Smooth muscle cell (in vitro differentiated cells): ENCODE results near the gene NFASC. TPM values are rescaled to one million over a fixed set of nuclear protein-coding genes. Genes with fewer than 3 reads are reported as not detected.

Experiments
- DNase-seq: peaks from one replicate; lab custom pipeline; 2025; ENCODE audit not compliant: unreplicated experiment; lab: John Stamatoyannopoulos, UW
- H2AFZ ChIP-seq: fragments of 200-600 bp; sonication (generic); 2 replicates; pipeline ENCODE4 v1.6.0; 2016; ENCODE audit warnings: antibody characterized with exemption, low read depth, mild to moderate bottlenecking
- H3F3A ChIP-seq: fragments of 200-600 bp; sonication (generic); 2 replicates; pipeline ENCODE4 v1.6.0; 2017; ENCODE audit warnings: antibody characterized with exemption, low read depth
- H3K27ac ChIP-seq: fragments of 200-600 bp; sonication (generic); 2 replicates; pipeline ENCODE4 v1.5.1; 2016; ENCODE audit warnings: low read depth, mild to moderate bottlenecking
- H3K27me3 ChIP-seq: fragments of 200-600 bp; sonication (generic); 2 replicates; pipeline ENCODE4 v1.6.1; 2016; ENCODE audit warnings: low read depth, mild to moderate bottlenecking
- H3K36me3 ChIP-seq: fragments of 200-600 bp; sonication (generic); 2 replicates; pipeline ENCODE4 v1.5.1; 2016; ENCODE audit warnings: low read depth
- H3K4me1 ChIP-seq: fragments of 200-600 bp; sonication (generic); 2 replicates; pipeline ENCODE4 v1.5.1; 2016; ENCODE audit warnings: low read depth
- H3K4me2 ChIP-seq: fragments of 200-600 bp; sonication (generic); 2 replicates; pipeline ENCODE4 v1.6.0; 2016; ENCODE audit warnings: mild to moderate bottlenecking
- H3K4me3 ChIP-seq: fragments of 200-600 bp; sonication (generic); 2 replicates; pipeline ENCODE4 v1.5.1; 2016; ENCODE audit warnings: mild to moderate bottlenecking
- H3K79me2 ChIP-seq: fragments of 200-600 bp; sonication (generic); 2 replicates; pipeline ENCODE4 v1.6.0; 2016; ENCODE audit warnings: low read depth, mild to moderate bottlenecking
- H3K9ac ChIP-seq: fragments of 200-600 bp; sonication (generic); 2 replicates; pipeline ENCODE4 v1.6.0; 2016; ENCODE audit warnings: low read depth
- H3K9me3 ChIP-seq: fragments of 200-600 bp; sonication (generic); replicated peaks from 2 replicates; pipeline ENCODE4 v1.5.1; 2016; ENCODE audit warnings: low read depth
- H4K20me1 ChIP-seq: fragments of 200-600 bp; sonication (generic); 2 replicates; pipeline ENCODE4 v1.6.0; 2016; ENCODE audit warnings: low read depth
- CTCF ChIP-seq: fragments of 200-600 bp; sonication (generic); IDR thresholded peaks from 2 replicates; pipeline ENCODE4 v1.5.1; 2017; ENCODE audit warnings: borderline replicate concordance, mild to moderate bottlenecking, antibody characterized with exemption; ENCODE audit not compliant: insufficient read depth, poor library complexity, severe bottlenecking
- WGBS: methylation state at CpG from one replicate; pipeline ENCODE4 v1.1.7; 2016; ENCODE audit warnings: low lambda C conversion rate; 5-methylcytosine and 5-hydroxymethylcytosine counted together
- polyA plus RNA-seq: library from polyadenylated mRNA; unstranded; fragments of >200 nt; fragmentation: Nextera tagmentation; extraction: Ambion mirVana; gene quantifications from 2 replicates; pipeline ENCODE4 v1.2.1, GENCODE V29; 2016
- total RNA-seq: library from RNA; depleted of rRNA; stranded (reverse); fragments of >200 nt; gene quantifications from 2 replicates; pipeline ENCODE4 v1.2.3, GENCODE V29; 2014

The NFASC gene
- total and polyA plus RNA-seq, 2 experiments from 2014 or later, result 0.09 to 0.63 TPM

GRCh38 chr1:204924013-204924759 is 53.5 kb downstream of the NFASC start:
- WGBS, result 28% methylated on average over 5 of the region's 5 CpGs
- peaks cover 5% of the 10 kb centered on the region for H3K4me1 ChIP-seq
- no peak for DNase-seq
- no peaks in the 10 kb centered on the region for H3F3A ChIP-seq
- H3K4me2 ChIP-seq, result no peak overlapping the region
- no peak overlapping the region for H3K4me3 ChIP-seq
- no peaks in the 10 kb centered on the region for H3K36me3 ChIP-seq
- no peaks in the 10 kb centered on the region for H3K9me3 ChIP-seq
- no peaks in the 10 kb centered on the region for H3K79me2 ChIP-seq
- no peak overlapping the region for H2AFZ ChIP-seq
- no peak overlapping the region for H3K27ac ChIP-seq
- no peak overlapping the region for H3K9ac ChIP-seq
- no peak for TF ChIP-seq CTCF
- no peaks in the 10 kb centered on the region for H4K20me1 ChIP-seq
- H3K27me3 ChIP-seq, result peaks cover 32% of the 10 kb centered on the region

DNA sequence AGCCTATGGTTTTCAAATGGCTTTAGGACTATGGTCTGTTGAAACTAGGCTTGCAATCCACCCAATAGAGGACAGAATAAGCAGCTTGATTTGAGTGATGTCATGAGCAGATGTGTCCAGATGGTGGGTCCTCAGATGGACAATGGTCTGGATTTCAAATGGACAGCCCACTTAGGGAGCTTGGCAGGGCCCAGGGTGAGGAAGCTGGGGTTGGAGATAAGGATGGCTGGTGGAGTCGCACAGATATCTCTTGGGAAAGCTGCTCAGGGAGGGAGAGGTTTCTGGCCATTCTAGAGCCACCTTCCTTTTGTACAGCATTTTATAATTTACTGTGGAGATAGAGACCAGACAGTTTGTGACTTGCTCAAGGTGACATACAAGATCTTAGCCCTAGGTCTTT is 55.0 kb downstream of the NFASC start:
- no peak for DNase-seq
- Histone ChIP-seq H2AFZ (no peak overlapping the region), H4K20me1 (no peaks in the 10 kb centered on the region), H3K9me3 (no peaks in the 10 kb centered on the region), H3K4me3 (no peak overlapping the region), H3K9ac (no peak overlapping the region), H3K79me2 (no peaks in the 10 kb centered on the region), H3K27ac (no peak overlapping the region), H3K4me1 (no peaks in the 10 kb centered on the region), H3K27me3 (peaks cover 34% of the 10 kb centered on the region), H3K4me2 (no peak overlapping the region), H3F3A (no peaks in the 10 kb centered on the region), H3K36me3 (no peaks in the 10 kb centered on the region)
- WGBS, result 70% methylated on average over 1 of the region's 1 CpG
- no peak for TF ChIP-seq CTCF

DNA sequence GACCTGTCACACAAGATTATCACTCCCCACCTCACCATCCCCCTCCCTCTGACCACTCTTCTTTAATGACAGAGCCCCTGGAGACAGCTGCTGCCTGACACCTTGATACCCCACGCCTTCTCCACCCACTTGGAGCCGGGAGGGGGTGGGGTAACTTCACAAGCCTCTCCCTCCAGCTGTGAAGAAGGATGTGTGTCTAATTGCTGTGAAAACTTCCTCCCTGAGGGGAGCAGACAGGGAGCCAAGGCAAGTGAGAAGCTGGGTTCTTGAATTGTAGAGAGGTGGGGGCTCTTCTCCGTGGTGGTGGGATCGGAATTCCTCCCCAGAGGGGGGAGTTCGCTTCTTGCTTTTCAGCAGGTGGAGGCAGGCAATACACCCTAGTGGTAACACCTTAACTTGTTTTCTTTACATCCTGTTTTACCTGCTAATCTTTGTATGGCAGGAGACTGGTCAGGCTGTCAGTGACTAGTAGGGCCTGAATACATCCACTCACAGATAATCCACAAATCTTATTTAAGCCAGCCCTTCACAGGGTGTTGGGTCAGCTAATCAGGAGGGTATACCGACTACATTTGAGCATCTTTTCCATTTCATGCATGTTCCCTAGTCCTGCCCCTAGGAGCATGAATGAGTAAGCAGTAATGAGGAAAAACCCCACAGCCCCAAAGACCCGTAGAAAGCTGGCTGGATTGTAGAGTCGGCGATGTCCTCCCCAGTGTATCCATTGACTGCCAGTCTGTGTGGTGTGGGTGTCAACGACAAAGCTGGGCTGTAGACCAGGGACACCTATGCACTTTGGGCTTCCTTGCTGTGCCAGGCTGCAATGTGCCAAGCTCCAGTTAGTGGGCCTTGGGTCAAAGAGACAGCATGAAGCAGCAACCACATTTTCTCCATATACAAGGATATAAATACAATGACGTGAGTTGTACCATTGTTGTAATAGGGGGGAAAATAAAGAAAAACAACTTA is 57.3 kb downstream of the NFASC start:
- no peak overlapping the region for H2AFZ ChIP-seq
- H3K4me2 ChIP-seq, result no peak overlapping the region
- no peak overlapping the region for H3K27ac ChIP-seq
- no peak for DNase-seq
- H3K36me3 ChIP-seq, result no peaks in the 10 kb centered on the region
- H3K9ac ChIP-seq, result no peak overlapping the region
- WGBS, result 50% methylated on average over 11 of the region's 11 CpGs
- no peak overlapping the region for H3K4me3 ChIP-seq
- H3K9me3 ChIP-seq, result no peaks in the 10 kb centered on the region
- H3F3A ChIP-seq, result no peaks in the 10 kb centered on the region
- H3K4me1 ChIP-seq, result no peaks in the 10 kb centered on the region
- H3K27me3 ChIP-seq, result peaks cover 22% of the 10 kb centered on the region
- no peaks in the 10 kb centered on the region for H3K79me2 ChIP-seq
- no peak for TF ChIP-seq CTCF
- no peaks in the 10 kb centered on the region for H4K20me1 ChIP-seq
